Activated naive CD8-positive, alpha-beta T cell treated with anti-CD3 and anti-CD28 coated beads, Interleukin-2, amount 50 U/mL, for 24 hours (primary cell): ENCODE measurements around the gene BRCA2.

Experiments used
- ATAC-seq: fragments of 150-1000 bp; cut with Tn5 transposase; one replicate; pipeline ENCODE4 v1.10.0; 2021
- DNase-seq: peaks from one replicate; pipeline ENCODE4 v3.0.0; 2021
- H3K27ac Mint-ChIP-seq: one replicate; pipeline ENCODE4 v1.8.0; 2021; ENCODE audit warnings: mild to moderate bottlenecking, mixed read lengths
- H3K27me3 Mint-ChIP-seq: one replicate; pipeline ENCODE4 v1.8.0; 2021; ENCODE audit warnings: mixed read lengths
- H3K36me3 Mint-ChIP-seq: one replicate; pipeline ENCODE4 v1.8.0; 2021; ENCODE audit warnings: low read depth, mixed read lengths
- H3K4me1 Mint-ChIP-seq: one replicate; pipeline ENCODE4 v1.8.0; 2021; ENCODE audit warnings: mixed read lengths
- H3K4me3 Mint-ChIP-seq: one replicate; pipeline ENCODE4 v1.8.0; 2021; ENCODE audit warnings: mild to moderate bottlenecking, moderate library complexity, mixed read lengths
- H3K9me3 Mint-ChIP-seq: one replicate; pipeline ENCODE4 v1.8.0; 2021; ENCODE audit warnings: mixed read lengths

Gene BRCA2

DNA sequence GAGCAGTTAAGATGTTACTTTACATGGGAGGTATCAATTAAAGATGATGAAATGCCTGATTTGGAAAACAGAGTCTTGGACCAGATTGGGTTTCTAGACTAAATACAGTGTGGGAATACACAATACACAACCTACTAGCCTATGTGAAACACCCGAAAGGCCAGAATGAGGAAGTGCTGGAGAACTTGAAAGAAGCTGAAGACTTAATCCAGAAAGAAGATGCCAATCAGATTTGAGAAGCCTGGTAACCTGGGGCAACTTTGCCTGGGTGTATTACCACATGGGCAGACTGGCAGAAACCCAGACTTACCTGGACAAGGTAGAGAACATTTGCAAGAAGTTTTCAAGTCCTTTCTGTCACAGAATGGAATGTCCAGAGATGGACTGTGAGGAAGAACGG, 69.4 kb downstream of the BRCA2 start:
- H3K4me1 Mint-ChIP-seq = peaks cover 5% of the 10 kb centered on the region
- no peak for ATAC-seq

DNA sequence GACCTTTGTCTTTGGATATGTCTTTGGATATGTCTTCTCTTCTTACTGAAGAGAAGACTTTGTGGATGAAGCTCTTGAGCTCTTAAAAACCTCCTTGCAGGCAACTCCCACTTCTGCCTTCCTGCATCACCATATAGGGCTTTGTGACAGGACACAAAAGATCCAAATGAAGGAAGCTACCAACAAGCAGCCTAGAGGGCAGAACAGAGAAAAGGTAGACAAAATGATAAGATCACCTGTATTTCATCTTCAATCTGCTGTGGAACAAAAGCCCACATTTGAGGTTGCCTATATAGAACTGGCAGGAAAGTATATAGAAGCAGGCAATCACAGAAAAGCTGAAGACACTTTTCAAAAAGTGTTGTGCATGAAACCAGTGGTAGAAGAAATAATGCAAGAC, 70.1 kb downstream of the BRCA2 start:
- Mint-ChIP-seq H3K36me3 (peaks cover 8% of the 10 kb centered on the region), H3K27me3 (no peaks in the 10 kb centered on the region), H3K4me3 (no peak overlapping the region), H3K4me1 (peaks cover 11% of the 10 kb centered on the region), H3K9me3 (no peaks in the 10 kb centered on the region), H3K27ac (no peak overlapping the region)
- ATAC-seq (no peak), DNase-seq (no peak)

More for the DNA sequence above, 69.4 kb downstream of the BRCA2 start:
- no peak overlapping the region for H3K27ac Mint-ChIP-seq
- no peaks in the 10 kb centered on the region for H3K27me3 Mint-ChIP-seq
- peaks cover 12% of the 10 kb centered on the region for H3K36me3 Mint-ChIP-seq
- H3K4me3 Mint-ChIP-seq = no peak overlapping the region
- no peaks in the 10 kb centered on the region for H3K9me3 Mint-ChIP-seq
- no peak for DNase-seq

DNA sequence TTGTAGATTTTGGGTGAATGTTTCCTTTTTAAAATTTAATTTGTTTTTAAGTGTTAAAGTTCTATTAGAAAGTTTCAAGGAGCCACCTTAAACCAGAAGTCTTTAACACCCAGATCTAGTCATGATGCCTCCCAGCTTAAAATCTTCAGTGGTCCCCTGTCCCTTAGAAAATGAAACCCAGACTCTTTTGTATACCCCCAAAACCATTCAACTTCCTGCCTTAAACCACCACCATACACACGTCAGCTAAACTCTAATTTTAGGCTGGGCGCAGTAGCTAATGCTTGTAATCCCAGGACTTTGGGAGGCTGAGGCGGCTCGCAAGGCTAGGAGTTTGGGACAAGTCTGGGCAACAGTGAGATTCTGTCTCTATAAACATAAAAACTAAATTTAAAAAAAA, 74.7 kb downstream of the BRCA2 start:
- Mint-ChIP-seq H3K36me3 (peaks cover 19% of the 10 kb centered on the region), H3K27me3 (no peaks in the 10 kb centered on the region), H3K4me3 (no peak overlapping the region), H3K27ac (no peak overlapping the region), H3K4me1 (peaks cover 19% of the 10 kb centered on the region), H3K9me3 (no peaks in the 10 kb centered on the region)
- ATAC-seq = peak; percentile 57
- DNase-seq = no peak

DNA sequence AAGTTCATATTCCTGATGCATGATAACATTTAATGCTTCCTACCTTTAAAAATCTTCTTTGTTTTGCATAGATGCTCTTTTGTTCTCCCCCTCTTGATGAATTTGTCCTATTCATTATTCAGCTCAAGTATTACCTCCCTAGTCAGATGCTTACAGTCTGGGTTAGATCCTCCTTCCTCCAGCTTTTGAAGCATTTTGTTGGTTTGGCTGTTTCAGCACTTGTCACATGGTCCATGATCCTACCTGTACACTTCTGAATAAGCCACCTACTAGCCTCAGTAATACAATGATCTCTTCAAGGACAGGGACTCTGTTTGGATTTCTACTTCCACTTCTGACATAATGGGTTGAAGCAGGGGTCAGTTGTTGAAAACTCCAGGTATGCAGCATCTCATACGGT, 75.2 kb downstream of the BRCA2 start:
- no peak for ATAC-seq

DNA sequence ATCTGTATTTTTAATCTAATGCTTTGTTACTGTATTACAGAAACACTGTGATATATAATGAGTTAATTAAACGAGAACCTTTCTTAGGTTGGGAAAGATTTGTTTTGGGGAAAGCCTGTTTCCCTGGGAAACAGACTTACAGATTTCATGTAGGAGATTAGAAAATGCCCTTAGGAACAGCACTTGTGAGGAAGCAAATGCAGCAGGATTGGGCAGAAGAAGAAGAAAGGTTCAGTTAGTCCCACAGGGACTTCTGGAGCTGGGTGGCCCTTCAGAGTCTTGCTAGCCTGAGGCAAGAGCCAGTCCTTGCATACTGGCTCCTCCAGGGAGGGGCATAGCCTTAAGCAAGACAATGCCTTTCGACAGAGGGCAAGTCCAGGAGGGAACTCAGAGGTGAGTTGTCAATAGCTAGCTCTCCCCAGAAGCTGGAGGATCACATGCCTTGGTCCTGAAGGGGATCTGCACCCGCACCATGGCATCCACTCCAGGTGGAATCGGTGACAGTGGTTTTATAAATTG, 75.9 kb downstream of the BRCA2 start:
- H3K4me1 Mint-ChIP-seq = peaks cover 19% of the 10 kb centered on the region
- H3K4me3 Mint-ChIP-seq = no peak overlapping the region
- no peak overlapping the region for H3K27ac Mint-ChIP-seq
- no peaks in the 10 kb centered on the region for H3K9me3 Mint-ChIP-seq
- no peak for ATAC-seq
- H3K36me3 Mint-ChIP-seq = peaks cover 23% of the 10 kb centered on the region
- DNase-seq = no peak
- no peaks in the 10 kb centered on the region for H3K27me3 Mint-ChIP-seq

More for the DNA sequence above, 75.2 kb downstream of the BRCA2 start:
- Mint-ChIP-seq H3K36me3 (peaks cover 20% of the 10 kb centered on the region), H3K4me1 (peaks cover 19% of the 10 kb centered on the region), H3K27me3 (no peaks in the 10 kb centered on the region), H3K4me3 (no peak overlapping the region), H3K27ac (no peak overlapping the region), H3K9me3 (no peaks in the 10 kb centered on the region)
- no peak for DNase-seq

DNA sequence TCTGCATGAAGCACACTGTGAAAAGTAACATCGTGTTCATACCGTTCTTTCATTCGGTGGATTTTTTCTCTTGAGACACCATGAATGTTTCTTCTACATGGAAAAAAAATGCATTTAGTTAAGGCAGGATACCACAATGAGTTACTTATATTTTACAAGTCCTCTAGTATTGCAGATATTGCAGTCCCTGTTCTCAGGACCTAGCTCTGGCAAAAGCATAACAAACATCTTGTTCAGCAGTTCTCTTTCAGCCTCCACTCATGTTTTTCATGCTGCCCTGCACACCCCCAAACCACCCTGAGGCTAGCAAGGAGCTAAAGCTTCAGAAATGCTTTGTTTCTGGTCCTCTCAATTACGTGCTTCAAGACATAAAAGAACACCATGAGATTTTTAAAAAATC, 87.8 kb downstream of the BRCA2 start:
- no peak for DNase-seq
- ATAC-seq = no peak
- Mint-ChIP-seq H3K27me3 (no peaks in the 10 kb centered on the region), H3K4me3 (no peak overlapping the region), H3K27ac (no peak overlapping the region), H3K36me3 (peaks cover 44% of the 10 kb centered on the region), H3K9me3 (no peaks in the 10 kb centered on the region), H3K4me1 (peaks cover 4% of the 10 kb centered on the region)

DNA sequence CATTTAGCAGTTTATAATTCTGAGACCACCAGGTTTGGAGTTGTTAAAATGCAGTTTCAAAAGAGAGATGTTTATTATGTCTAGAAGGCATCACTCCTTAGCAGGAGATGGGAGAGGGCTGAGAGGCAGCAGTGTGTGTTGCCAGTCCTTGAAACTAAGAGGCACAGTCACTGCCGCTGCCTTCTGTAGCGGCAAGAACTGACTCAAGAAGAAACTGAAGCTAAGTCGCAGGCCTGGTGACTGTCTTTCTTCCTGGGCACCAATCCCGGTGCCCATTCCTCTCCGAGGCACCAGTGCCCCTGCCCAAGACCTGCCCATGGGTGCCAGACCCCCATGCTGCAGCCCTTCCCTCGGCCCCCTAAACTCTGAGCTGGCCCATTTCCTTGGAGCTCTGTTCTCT, 92.5 kb downstream of the BRCA2 start:
- Mint-ChIP-seq H3K27ac (peak overlapping the region; percentile 1), H3K36me3 (peaks cover 22% of the 10 kb centered on the region), H3K27me3 (no peaks in the 10 kb centered on the region), H3K4me1 (peaks cover 16% of the 10 kb centered on the region), H3K9me3 (no peaks in the 10 kb centered on the region), H3K4me3 (no peak overlapping the region)
- DNase-seq (no peak), ATAC-seq (no peak)

DNA sequence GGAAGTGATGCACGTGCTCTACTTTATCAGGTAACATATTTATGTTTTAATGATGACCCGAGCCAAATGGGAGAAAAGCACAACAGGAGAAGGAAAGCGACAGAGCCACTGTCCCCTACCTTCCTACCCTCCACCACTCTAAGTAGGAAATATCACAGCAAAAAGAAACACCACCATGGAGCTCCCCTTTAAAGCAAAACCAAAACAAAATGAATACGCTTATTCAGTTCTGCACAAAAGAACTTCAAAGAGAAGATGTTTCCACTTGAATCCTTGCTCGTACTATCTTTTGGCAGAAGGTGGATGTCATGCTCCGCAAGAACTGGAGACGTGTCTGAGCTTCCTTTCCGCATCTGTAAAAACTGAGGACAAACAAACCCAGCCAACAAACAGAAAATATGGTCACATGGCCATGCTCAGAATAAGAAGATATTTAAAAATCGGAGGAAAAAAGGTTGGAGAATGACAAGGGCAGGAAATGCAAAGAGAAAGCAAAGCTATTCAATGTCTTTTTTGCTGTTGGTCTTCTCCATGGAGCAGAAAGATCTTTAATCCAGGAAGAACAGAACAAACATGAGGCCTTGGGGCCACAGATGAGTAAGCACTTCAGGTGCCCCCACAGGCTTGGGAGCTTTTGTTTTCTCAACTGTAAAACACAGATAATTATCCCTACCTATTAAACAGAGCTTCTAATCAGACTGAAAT, 93.1 kb downstream of the BRCA2 start:
- peak overlapping the region; percentile 1 for H3K27ac Mint-ChIP-seq
- H3K9me3 Mint-ChIP-seq = no peaks in the 10 kb centered on the region
- H3K27me3 Mint-ChIP-seq = no peaks in the 10 kb centered on the region
- H3K36me3 Mint-ChIP-seq = peaks cover 20% of the 10 kb centered on the region
- H3K4me1 Mint-ChIP-seq = peaks cover 16% of the 10 kb centered on the region
- ATAC-seq (no peak), DNase-seq (no peak)
- H3K4me3 Mint-ChIP-seq = no peak overlapping the region

DNA sequence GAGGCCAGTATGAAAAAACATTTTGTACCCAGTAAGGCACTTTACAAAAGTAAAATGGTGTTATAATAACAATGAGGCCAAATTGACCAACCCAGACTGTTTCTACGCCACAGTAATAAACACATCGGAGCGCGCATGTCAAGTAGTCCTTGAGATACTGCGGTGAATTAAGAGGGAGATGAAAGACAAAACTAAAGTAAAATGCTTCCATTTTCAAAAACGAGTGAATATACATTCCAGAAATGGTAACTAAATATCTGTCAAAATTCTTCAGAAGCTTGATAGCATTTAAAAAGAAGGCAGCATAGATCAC, 93.6 kb downstream of the BRCA2 start:
- Mint-ChIP-seq H3K27me3 (no peaks in the 10 kb centered on the region), H3K36me3 (peaks cover 20% of the 10 kb centered on the region), H3K4me3 (no peak overlapping the region), H3K9me3 (no peaks in the 10 kb centered on the region), H3K4me1 (peaks cover 16% of the 10 kb centered on the region), H3K27ac (no peak overlapping the region)
- ATAC-seq = no peak
- DNase-seq = no peak

DNA sequence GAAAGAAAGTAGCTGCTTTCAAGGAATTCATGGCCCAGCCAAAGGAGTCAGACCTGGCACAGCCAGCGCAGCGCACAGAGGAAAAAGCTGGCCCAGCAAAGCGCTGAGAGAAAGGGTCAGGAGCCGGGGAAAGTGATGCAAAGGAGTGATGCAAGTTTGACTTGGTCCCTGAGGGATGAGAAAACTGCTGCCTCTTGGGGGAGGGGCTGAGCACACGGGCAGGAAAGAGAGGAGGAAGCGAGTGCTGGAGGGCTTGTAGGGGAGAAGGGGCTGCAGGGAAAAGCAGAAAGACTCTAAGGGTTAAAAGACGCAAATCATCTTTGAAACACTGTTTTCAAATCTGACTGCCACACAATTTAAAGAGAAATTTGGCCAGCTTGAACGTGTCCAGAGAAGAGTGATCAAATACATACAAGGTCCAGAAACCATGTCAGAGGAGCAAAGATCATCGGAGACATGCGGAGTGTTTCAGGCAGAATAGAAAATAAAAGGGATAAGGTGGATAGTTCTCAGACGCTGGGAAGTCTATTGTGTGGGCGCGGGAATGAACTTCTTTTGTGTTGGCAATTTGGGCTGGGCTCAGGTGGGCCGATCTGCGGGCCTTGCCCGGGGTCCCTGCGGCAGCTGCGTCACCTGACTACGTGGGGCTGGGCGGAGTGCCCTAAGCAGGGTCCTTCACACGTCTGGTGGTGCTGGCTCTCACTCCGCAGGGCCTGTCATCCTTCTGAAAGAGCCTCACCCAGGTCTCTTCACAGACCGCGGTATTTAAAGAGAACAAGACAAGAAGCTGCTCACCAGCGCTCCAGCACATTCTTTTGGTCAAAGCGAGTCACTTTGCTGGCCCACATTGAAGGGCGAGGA, 94.5 kb downstream of the BRCA2 start:
- peaks cover 16% of the 10 kb centered on the region for H3K4me1 Mint-ChIP-seq
- no peak overlapping the region for H3K27ac Mint-ChIP-seq
- ATAC-seq (no peak), DNase-seq (no peak)
- no peaks in the 10 kb centered on the region for H3K27me3 Mint-ChIP-seq
- H3K36me3 Mint-ChIP-seq = peaks cover 17% of the 10 kb centered on the region
- H3K9me3 Mint-ChIP-seq = no peaks in the 10 kb centered on the region
- H3K4me3 Mint-ChIP-seq = no peak overlapping the region

DNA sequence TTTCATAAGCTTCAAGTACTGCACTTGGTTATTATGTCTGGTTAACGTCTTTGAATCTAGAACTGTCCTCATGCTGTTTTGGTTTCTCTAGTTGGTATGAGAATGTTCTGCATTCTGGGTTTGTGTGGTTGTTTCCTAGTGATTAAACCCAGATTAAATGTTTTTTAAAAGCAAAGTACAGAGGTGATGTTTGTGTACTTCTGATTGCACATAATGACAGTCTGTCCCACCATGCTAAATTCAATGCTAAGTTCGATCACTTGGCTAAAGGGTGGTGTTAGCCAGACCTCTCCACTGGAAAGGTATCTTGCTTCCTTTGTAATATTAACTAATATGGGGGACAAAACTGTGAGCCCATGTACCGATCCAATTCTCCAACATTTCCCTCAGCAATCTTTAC, 98.0 kb downstream of the BRCA2 start:
- H3K27ac Mint-ChIP-seq = no peak overlapping the region
- no peaks in the 10 kb centered on the region for H3K27me3 Mint-ChIP-seq
- ATAC-seq (no peak), DNase-seq (no peak)
- no peaks in the 10 kb centered on the region for H3K9me3 Mint-ChIP-seq
- peaks cover 7% of the 10 kb centered on the region for H3K36me3 Mint-ChIP-seq
- peaks cover 18% of the 10 kb centered on the region for H3K4me1 Mint-ChIP-seq
- H3K4me3 Mint-ChIP-seq = no peak overlapping the region

DNA sequence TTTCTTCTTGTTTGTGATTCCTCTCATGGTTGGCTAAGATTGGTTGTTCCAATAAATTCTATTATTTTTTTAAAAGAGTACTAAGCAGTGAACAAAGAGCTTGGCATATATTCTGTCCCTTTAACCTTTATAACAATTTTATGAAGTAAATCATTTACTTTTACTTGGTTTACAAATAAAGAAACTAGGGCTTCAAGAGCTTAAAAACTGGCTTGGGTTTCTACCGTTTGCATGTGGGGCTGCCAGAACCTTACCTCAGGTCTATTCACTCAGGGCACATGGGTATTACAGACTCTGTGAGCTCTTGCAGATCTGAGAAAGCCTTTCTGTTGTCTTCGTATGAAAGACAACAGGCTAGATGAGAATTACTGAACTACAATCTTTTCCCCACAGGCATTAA, 99.3 kb downstream of the BRCA2 start:
- H3K4me3 Mint-ChIP-seq = no peak overlapping the region
- H3K27ac Mint-ChIP-seq = no peak overlapping the region
- no peak for DNase-seq
- H3K27me3 Mint-ChIP-seq = no peaks in the 10 kb centered on the region
- peaks cover 11% of the 10 kb centered on the region for H3K4me1 Mint-ChIP-seq
- ATAC-seq = no peak
- H3K36me3 Mint-ChIP-seq = peaks cover 17% of the 10 kb centered on the region
- peaks cover 2% of the 10 kb centered on the region for H3K9me3 Mint-ChIP-seq

DNA sequence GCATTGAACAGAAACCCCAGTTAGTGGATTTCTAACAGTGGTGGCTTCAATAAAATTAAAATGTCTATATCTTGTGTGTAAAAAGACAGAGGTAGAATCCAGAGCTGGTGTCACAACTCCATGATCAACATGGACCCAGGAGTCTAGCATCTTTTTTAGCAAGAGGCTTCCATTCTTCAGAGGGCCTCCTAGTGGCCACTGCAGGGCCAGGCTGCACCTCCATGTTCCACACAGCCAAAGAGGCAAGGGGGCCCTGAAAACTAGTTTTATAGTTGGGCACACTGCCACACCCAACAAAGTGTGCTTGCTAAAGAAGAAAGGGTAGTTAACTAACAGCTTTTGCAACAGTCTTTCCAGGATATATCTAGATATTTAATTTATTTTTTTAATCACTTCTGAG, 99.7 kb downstream of the BRCA2 start:
- peaks cover 7% of the 10 kb centered on the region for H3K9me3 Mint-ChIP-seq
- no peak for ATAC-seq
- H3K27me3 Mint-ChIP-seq = no peaks in the 10 kb centered on the region
- no peak overlapping the region for H3K27ac Mint-ChIP-seq
- no peak for DNase-seq
- H3K4me3 Mint-ChIP-seq = no peak overlapping the region
- H3K4me1 Mint-ChIP-seq = peaks cover 9% of the 10 kb centered on the region
- H3K36me3 Mint-ChIP-seq = peaks cover 21% of the 10 kb centered on the region

DNA sequence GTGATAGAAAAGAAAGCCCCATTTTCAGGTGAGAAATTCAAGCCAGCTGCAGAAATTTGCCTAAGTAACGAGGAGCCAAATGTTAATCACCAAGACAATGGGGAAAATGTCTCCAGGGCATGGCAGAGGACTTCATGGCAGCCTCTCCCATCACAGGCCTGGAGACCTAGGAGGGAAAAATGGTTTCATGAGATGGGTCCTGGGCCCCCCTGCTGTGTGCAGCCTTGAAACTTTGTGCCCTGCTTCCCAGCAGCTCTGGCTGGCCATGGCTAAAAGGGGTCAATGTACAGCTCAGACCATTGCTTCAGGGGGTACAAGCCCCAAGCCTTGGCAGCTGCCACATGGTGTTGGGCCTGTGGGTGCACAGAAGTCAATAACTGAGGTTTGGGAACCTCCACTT, 102.7 kb downstream of the BRCA2 start:
- no peak overlapping the region for H3K27ac Mint-ChIP-seq
- H3K36me3 Mint-ChIP-seq = peaks cover 30% of the 10 kb centered on the region
- DNase-seq (no peak), ATAC-seq (no peak)
- H3K27me3 Mint-ChIP-seq = no peaks in the 10 kb centered on the region
- H3K4me1 Mint-ChIP-seq = peaks cover 9% of the 10 kb centered on the region
- H3K4me3 Mint-ChIP-seq = no peak overlapping the region
- H3K9me3 Mint-ChIP-seq = peaks cover 9% of the 10 kb centered on the region

DNA sequence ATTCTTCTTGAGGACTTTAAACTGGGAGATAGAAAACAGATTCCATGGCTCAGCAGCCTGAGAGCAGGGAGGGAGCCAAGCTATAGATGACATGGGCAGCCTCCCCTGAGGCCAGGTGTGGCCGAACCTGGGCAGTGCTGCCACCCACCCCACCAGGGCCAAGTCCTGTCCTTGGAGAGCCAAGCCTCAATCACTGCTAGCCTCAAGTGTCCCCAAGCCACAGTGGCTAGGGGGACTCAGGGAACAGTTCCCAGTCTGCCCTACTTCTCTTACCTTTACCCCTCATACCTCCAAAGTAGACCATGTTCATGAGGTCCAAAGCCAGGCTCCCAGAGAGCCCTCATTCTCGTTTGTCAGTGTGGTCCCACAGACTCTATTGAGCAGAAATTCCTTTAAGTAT, 104.6 kb downstream of the BRCA2 start:
- Mint-ChIP-seq H3K9me3 (peaks cover 9% of the 10 kb centered on the region), H3K4me1 (peaks cover 18% of the 10 kb centered on the region), H3K27ac (no peak overlapping the region), H3K27me3 (no peaks in the 10 kb centered on the region), H3K4me3 (no peak overlapping the region), H3K36me3 (peaks cover 41% of the 10 kb centered on the region)
- ATAC-seq (no peak), DNase-seq (no peak)
